NOMO-1 treated with dmso at 0.1 percent for 144 hours (cell line): ENCODE data around the gene PTP4A1.
A peak's percentile ranks its signal among the peaks of the same experiment; 100 is the strongest.

Experiments
- DNase-seq: peaks from one replicate; lab custom pipeline; 2025; ENCODE audit not compliant: unreplicated experiment; lab: John Stamatoyannopoulos, UW

The PTP4A1 gene

DNA sequence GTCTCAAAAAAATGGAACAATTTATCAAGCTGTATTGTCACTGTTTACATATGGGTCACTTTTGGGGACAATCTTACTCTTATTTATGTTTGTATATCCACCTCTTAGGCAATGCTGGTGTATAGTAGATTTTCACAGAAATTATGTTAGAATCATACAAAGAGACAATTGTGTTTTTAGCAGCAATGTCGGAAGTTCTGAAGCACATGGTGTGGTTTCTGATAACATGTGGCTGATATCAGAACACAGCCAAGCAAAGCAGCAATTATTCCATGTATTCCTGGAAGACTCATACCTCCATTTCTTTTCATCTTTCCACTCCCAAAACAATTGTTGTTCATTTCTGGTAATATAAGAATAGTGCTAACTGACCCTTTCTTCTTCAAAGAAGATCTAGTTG is 17.5 kb upstream of the PTP4A1 start:
- no peak for DNase-seq

DNA sequence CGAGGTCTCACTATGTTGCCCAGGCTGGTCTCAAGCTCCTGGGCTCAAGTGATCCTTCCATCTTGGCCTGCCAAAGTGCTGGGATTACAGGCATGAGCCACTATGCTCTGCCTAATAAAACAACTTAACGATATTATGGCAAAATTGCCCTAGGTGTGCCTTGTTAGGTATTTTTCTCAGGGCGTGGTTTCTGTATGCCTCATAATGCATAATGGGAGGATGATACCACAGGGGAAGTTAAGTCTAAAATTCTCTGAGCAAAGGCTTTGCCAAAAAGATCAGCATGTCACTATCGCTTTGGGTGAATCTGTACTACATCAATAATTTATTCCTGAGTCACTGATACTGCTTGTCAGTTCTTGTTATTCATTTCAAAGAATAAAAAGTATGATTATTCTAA is 15.9 kb upstream of the PTP4A1 start:
- DNase-seq: no peak

GRCh38 chr6:63558278-63558677 is 14.0 kb upstream of the PTP4A1 start:
- no peak for DNase-seq

DNA sequence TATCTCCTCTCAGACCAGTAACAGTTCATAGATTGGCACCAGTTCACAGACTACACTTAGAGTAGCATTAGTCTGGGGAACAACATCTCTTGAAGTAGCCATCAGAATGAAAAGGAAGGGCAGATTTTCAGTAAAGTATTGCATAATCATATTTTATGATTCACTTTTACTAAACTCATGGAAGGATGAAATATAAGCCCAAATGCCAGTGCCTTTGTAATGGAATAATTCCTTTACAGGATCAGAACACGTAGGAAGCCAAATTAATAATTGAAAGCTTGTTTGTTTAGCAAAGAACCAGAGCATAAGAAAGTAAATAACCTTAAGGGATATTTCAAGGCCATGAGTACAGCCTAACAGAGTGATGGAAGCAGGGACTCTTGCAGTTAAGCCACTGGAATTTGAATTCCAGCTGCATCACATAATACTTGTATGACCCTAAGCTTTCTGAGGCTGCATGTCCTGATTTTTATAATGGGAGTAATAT is 11.4 kb upstream of the PTP4A1 start:
- DNase-seq: no peak

DNA sequence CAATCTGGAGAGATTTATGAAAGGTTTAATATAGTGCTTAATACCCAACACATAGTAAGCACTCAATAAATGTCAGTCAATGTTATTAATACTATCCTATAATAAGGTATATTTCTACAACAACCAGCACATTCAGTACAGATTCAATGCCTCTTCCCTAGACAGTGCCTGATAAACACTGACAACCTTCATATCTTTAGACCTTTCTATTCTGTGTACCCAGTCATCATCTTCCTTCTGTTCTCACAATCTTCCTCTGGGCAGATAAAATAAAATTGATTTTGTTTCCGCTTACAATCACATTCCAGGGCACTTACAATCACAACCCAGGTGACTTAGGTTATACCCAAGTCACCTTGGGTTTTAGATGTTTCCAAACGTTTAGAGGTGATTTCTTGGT is 11.0 kb upstream of the PTP4A1 start:
- DNase-seq: no peak

DNA sequence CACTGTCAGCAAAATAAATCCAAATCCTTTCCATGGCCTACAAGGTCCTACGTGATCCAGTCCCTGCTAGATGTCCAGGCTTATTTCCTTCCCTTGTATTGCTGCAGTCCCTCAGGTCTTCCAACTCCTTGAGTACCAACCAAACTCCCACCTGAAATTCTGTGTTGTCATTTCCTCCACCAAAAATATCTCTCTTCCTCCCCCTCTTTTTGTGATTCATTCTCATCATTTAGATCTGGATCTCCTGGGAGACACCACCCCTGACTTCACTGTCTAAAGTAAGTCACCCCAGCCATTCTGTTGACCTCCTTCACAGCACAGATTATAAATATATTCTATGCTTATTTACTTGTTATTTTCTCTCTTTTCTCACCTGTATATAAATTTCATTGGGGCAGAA is 9.0 kb upstream of the PTP4A1 start:
- DNase-seq: no peak

GRCh38 chr6:63565058-63565726 is 7.1 kb upstream of the PTP4A1 start:
- no peak for DNase-seq

- no peak for DNase-seq
Measured at GRCh38 chr6:63565727-63566596, 6.3 kb upstream of the PTP4A1 start.

DNA sequence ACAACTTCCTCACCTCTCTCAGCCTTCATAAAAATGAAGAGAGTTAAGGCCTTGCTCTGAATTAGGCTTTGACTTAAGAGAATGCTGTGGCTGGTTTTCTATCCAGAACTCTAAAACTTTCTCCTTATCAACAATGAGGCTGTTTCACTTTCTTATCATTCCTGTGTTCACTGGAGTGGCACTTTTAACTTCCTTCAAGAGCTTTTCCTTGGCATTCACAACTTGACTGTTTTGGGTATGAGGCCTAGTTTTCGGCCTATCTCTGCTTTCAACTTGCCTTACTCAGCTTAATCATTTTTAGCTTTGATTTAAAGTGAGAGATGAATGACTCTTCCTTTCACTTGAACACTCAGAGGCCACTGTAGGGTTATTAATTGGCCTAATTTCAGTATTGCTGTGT is 4.3 kb upstream of the PTP4A1 start:
- DNase-seq: no peak

- DNase-seq: peak; percentile 43
Measured at GRCh38 chr6:63571361-63572043, 778 bp upstream of the PTP4A1 start.

DNA sequence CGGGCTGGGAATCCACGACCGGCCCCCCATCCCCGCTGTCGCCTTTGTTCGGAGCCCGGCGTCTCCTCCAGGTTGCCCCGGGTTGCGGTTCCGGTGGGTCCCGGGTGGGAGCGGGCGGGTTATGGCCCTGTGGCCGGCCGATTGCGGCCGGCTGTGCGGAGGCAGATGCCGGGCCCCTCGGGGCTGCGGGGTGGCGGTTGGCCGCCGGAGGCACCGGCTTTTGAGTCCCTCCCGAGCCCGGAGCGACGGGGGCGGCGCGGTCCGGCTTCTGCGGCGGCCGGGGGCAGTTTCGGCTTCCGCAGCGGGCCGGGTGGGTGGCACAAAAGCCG is 431 bp downstream of the PTP4A1 start:
- no peak for DNase-seq

- DNase-seq: peak; percentile 57
Measured at GRCh38 chr6:63573076-63573898, 1.0 kb downstream of the PTP4A1 start.

GRCh38 chr6:63573899-63574553 is 1.7 kb downstream of the PTP4A1 start:
- DNase-seq: peak; percentile 26

GRCh38 chr6:63574554-63574900 is 2.2 kb downstream of the PTP4A1 start:
- no peak for DNase-seq

DNA sequence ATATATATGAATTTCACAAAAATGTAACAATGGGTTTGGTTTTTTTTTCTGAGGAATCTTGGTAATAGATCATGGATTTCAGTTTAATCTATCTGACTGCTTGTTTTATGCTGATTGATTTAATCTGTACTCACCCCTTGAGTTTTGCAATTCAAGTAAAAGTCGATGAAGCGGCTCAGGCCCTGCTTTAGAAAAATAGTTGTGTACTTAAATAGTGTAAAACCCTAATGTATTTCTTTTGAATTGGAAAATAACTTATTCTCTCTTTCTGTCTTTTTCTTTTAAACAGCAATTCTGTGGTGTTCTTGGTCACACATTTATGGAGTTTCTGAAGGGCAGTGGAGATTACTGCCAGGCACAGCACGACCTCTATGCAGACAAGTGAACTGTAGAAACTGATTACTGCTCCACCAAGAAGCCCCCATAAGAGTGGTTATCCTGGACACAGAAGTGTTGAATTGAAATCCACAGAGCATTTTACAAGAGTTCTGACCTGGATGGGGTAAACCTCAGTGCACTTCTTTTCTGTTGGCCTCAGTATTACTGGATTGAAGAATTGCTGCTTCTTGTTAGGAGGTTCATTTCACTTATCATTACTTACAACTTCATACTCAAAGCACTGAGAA is 4.0 kb downstream of the PTP4A1 start:
- DNase-seq: no peak

- DNase-seq: no peak
Measured at GRCh38 chr6:63576985-63577712, 4.9 kb downstream of the PTP4A1 start.

GRCh38 chr6:63578757-63579156 is 6.5 kb downstream of the PTP4A1 start:
- DNase-seq: no peak

- DNase-seq: no peak
Measured at GRCh38 chr6:63579937-63580703, 7.8 kb downstream of the PTP4A1 start.

GRCh38 chr6:63580704-63580961 is 8.4 kb downstream of the PTP4A1 start:
- DNase-seq: no peak
